Measurements from ENCODE around the gene MARCHF10.
A peak's percentile ranks its signal among the peaks of the same experiment; 100 is the strongest.

MARCHF10 gene

DNA sequence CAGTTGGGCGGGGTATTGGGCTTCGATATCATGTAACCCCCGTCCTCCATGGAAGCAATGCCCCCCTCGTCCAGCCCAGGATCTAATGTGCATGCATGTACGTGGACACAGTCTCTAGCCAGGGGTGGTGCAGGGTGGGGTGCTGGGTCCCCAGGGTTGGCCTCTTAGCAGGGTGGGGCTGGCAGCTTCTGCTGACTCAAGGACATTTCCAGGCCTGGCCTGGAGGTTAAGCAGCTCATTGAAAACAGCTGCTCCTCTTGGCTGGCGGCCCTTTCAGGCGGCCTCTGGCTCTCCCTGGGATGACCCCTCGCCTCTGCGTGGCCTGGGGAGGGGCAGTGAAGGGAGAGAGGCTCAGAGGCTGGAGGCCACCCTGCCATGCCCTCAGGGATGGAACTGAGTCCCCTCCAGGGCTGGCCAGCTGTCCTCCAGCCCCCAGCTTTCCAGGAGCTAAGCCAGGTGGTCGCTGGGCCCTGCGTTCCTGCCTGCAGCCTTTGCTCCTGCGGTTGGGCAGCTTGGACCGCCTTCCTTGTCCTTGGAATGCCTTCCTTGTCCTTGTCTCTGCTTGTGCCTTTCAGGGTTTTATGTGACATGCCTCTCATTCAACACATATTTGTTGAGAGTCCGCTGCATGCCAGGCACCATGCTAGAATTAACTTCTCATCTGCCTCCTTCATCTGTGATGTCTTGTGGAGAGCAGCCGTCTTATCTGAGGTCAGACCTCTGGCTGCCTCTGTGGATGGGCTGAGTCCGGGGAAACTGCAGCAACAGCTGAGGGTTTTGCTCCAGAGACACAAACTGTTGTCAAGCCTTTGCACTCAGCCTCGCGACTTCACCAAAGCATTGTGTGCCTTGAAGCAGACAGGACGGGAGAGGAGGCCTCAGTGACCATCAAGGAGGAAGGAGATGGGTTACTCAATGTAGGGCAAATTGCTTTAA, 154.0 kb downstream of the MARCHF10 start:
- DNase-seq, result no peak

DNA sequence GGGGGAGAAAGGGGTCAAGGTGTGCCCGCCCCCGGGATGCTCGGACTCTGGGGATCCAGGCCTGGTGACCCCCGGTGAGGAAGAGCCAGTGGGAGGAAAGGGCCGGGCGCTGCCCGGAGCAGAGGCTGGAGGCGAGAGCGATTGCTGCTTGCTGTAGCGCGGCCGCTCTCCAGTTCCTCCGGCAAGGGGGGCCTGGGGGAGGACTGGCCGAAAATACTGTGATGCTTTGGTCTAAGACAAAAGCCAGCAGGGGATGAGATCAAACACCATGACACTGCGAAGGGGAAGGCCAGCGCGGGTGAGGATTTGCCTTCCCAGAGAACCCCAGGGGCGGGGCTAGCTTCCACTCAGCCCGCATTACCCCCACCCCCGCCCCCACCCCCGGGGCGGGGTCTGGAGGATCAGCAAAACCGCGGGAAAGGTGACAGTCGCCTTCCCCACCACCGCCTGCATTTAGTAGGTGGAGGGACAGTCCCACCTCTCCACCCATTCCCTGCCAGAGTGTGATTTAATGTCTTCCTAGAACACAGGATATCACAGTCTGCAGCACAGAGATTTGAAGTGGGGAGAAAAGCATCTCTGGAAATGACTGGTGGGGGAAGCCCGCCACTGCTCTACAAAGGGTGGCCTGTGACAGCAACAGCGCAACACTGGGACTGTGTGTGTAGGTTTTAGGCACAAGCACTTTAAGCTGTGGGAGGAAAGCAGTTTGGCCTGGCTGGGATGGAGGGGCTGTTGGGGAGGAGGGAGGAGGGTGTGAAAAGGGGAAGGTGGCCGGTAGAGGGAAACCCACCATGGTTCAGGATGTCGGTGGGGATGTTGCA, 154.9 kb downstream of the MARCHF10 start:
- DNase-seq, result peak; percentile 86

DNA sequence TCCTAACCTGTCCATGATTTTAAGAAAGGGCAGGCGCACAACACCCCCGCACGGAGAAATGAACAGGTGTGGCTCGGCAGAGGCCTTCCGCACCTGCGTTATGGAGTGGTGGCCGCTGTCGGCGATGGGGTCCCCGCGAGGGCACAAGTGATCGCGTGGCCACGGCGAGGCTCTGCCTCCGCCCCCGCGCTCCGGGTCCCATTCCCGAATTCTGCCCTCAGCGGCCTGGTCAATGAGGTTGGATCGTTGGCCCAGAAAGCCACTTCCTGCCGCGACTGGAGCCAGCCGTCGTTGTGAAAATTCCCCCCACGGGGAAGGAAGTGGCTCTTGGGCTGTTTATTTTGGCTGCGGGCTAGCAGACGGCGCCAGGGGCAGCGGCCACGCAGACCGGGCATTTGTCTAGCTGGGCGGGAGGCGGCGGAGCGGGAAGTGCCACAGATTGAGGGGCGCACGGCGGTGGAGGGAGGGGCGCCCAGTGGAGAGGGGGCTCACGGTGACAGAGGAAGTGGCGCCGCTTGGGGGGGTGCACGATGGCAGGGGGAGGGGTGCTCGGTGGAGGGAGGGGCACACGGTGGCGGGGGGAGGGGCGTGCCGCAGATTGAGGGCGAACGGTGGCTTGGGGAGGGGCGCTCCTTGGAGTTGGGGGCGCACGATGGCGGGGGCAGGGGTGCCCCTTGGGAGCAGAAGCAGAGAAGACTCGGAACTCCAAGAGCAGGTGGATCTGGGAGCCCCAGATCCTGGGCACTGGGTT, 155.7 kb downstream of the MARCHF10 start:
- DNase-seq, result peak; percentile 70

All from DMS153 (cell line).